Body of pancreas (tissue), 4 donors: ENCODE measurements around the gene TNFAIP2.

ENCODE experiments used
- POLR2A ChIP-seq, 3 donors: fragments of 450-650 bp; IDR thresholded peaks; one replicate each; pipeline ENCODE4 v1.6.1; 2016; ENCODE audit warnings: antibody characterized with exemption in 3 of 3, mild to moderate bottlenecking in 2 of 3
- TF ChIP-seq, protein P1 (sequence below), 7 experiments: fragments of 450-650 bp in 4 of 7; fragments of 200-600 bp in 3 of 7; sonication (generic) in 3 of 7; IDR thresholded peaks; one replicate each; pipeline ENCODE4 v1.5.1; 2016 to 2019; ENCODE audit warnings: antibody characterized with exemption in 7 of 7

DNA sequence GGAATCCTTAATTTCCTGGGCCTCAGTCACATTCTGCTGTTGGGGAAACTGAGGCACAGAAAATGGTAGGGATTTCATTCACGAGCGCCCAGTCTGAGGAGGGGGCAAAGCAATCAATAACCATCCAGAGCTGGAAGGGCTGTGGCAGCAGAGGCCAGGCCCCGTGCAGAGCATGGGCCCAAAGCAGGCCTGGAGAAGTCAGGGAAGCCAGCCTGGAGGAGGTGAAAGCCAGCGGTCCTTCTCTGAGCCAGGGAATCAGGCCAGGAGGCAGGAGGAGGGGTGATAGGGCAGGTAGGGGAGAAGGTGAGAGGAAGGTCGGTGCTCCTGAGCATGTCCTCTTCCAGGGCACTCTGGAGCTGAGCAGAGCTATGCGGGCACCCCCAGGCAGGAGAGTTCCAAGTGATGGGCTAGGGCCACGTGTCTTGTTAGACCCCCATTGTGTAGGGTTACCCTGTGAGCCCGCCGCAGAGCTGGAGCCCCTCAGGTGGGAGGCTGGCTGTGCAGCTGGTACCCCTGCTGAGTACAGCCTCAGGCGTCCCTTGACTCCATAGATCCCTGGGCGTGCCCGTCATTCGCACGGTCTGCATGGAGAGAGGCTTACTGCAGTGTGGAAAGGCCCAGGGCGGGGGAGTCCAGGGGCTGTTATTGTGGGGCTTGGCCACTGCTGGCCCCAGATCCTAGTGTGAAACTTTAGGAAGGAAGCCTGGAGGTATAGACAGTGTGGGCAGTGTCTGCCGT, 4.8 kb downstream of the TNFAIP2 start:
- TF ChIP-seq, protein P1, sequence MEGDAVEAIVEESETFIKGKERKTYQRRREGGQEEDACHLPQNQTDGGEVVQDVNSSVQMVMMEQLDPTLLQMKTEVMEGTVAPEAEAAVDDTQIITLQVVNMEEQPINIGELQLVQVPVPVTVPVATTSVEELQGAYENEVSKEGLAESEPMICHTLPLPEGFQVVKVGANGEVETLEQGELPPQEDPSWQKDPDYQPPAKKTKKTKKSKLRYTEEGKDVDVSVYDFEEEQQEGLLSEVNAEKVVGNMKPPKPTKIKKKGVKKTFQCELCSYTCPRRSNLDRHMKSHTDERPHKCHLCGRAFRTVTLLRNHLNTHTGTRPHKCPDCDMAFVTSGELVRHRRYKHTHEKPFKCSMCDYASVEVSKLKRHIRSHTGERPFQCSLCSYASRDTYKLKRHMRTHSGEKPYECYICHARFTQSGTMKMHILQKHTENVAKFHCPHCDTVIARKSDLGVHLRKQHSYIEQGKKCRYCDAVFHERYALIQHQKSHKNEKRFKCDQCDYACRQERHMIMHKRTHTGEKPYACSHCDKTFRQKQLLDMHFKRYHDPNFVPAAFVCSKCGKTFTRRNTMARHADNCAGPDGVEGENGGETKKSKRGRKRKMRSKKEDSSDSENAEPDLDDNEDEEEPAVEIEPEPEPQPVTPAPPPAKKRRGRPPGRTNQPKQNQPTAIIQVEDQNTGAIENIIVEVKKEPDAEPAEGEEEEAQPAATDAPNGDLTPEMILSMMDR (IDR thresholded peaks at IDR 0.05): no peak
- no peak for TF ChIP-seq POLR2A (IDR thresholded peaks at IDR 0.05)
